GM18870 (cell line): ENCODE measurements around the gene PADI6.
"Not testable (repeated sequence)": the region's sequence is repeated elsewhere in the genome, so short reads cannot be mapped to it uniquely, and the experiment has no call there.

Experiments
- ATAC-seq: cut with Tn5 transposase; IDR thresholded peaks from one replicate; pipeline ENCODE4 v1.9.1; 2021; ENCODE audit warnings: moderate library complexity; ENCODE audit not compliant: unreplicated experiment

Gene PADI6

DNA sequence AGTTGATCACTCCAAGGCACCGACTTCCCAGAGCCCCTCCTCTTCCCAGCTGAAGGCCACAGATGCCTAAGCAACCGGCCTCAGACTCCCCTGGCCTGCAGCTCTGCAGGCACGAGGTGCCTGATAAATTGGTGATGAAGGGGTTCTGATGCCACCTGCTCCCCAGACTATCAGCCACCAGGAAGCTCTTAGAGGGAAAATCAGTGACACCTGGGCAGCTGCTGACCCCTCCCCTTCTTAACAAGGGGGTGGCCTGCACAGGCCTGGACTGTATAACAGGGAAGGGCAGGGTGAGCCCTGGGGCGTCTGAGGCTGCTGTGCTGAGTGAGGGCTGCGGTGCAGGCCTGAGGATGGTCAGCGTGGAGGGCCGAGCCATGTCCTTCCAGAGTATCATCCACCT, at the start of gene PADI6:
TSS of gene PADI6 (plus strand) at position 301 of the 400 bp plus-strand sequence. CDS start at position 351, 50 bp downstream.
- ATAC-seq = no peak

DNA sequence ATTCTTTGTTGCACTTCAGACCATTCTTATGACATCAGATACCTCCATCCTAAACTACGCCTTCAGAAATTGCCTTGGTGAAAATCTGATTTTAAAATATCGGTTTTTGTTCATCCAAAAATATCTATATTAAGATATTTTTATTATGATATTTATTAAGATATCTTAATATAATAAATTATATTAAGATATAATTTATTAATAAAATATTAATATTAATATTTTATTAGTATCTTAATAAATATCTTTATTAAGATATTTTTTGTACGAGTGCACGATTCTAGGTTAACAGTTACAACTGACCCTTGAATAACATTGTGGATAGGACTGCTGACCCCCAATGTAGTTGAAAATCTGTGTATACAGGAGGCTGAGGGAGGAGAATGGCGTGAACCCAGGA, 43.1 kb upstream of the PADI6 start:
- no peak for ATAC-seq

DNA sequence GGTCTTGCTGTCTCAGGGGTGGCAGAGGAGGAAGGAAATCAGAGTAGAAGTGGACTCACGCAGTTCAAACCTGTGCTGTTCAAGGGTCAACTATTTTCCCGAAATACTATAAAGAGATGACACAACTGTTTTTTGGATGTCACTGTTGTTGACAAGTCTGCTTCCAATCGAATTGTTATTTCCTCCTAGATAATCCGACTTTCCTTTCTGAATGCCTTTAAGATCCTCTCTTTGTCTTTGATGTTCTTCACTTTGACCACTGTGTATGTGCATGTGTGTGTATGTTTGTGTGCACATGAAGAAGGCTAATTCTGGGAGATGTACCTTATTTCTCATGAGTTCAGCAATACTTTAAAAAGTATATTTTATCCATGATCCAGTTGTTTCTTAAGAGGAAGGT, 42.4 kb upstream of the PADI6 start:
- ATAC-seq = no peak

DNA sequence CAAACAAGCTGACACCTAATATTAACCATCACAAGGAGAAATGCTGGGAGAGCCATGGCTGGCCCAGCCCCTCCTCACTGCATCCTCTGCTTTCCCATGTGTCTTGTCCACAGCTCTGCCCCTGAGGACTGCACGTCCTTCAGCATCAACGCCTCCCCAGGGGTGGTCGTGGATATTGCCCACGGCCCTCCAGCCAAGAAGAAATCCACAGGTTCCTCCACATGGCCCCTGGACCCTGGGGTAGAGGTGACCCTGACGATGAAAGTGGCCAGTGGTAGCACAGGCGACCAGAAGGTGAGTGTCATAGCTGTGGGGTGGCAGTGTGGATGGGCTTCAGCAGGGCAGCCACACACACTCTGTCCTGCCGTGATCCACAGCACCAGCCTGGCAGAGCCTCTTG, 41.1 kb upstream of the PADI6 start:
- no peak for ATAC-seq

DNA sequence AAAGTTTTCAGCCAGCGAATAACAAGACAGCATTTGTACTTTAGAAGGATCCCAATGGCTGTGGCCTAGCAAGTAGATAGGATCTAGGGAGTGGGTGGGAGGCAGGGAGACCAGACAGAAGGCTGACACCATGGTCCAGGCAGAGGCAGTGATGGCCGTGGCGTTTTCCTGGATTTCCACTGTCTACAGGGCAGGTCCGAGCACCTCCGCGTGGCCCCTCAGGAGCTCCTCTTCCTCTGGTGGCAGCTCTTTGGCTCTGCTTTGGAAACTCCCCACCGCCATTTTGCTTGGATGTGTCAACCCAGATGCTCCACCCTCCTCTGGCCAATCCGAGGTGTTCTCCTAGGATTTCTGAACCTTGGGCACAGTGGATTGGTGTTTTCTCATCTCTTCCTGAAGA, 38.9 kb upstream of the PADI6 start:
- no peak for ATAC-seq

DNA sequence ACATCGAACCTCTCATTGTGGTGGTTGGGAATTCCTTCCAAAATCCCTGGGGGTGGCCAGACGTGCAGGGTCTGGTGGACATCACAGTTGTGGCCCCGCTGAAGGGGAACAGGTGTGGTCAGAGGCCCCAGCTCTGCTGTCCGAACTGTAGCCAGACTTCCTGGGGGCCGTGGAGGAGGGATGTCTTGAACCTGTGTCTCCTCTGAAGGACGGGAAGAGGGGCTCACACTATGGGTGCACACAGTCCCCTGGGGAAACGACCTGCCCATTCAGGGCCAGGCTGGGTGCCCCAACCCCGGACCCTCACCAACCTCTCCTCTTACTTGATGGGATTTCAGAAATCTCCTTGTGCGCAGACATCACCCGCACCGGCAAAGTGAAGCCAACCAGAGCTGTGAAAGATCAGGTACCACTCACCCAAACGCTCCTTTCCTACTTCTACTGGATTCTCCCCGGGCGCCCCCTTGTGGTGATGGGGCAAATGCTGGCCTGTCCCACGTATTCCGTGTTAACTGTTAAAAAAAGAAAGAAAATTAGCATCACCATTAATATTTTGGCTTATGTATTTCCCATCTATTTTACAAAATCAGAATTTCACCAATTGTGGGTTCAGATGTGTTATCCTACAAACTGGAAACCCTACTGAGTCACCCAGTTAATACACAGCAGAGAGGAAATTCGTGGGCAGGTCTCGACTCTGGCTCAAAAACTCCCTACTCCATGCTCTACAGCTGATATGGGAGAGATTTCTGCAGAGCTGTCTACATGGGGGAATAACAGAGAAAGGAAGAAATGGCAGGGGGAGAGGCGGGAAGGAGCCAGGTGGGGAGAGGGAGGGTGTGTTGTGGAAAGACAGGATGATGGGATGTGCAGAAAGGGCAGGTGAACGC, 35.9 kb upstream of the PADI6 start:
- ATAC-seq = no peak

DNA sequence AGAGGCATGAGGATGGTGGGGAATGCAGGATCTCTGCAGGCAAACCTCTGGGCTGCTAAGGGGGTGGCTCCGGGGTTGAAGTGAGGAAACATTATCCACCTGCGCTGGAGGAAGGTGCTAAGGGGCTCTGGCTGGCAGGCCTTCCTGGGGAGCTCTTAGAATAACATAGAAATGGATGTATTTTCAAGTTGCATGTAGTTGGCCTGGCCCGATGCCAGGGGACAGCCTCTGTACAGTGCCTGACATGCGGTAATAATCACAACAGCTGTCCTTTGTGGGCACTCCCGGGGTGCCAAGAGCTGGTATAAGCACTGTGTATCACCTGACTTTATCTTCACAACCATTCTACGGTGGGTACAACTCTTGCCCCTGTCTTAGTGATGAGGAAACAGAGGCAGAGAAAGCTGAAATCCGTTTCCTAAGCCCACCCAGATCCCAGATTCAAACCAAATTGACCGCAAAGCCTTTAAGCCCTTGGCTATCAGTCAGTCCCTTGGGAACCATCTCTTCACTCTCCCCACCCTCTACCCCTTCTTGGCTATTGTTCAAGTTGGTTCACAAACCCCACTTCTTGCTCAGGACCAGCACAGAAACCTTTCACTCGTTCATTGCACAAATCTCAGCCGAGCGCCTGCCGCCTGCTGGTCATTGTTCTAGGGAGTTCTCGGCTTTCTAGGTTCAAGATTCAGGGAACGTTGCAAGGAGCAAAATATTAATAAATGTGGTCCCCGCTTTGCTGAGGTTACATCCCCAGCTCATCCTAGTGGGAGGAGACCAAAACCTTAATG, 33.1 kb upstream of the PADI6 start:
- ATAC-seq = no peak

DNA sequence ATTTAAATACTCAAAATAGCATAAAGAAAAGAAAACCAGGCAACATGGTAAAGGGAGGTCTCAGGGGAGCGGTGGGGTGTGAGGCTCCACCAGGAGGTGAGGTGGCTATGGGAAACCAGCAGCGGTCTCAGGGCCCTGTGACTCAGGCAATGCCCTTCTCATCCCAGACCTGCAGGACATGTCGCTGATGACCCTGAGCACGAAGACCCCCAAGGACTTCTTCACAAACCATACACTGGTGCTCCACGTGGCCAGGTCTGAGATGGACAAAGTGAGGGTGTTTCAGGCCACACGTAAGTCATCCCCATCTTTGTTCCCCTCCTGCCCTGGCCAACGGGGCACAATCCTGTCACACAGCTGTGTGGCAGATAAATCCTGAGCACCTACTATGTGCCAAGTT, 32.5 kb upstream of the PADI6 start:
- ATAC-seq = no peak

DNA sequence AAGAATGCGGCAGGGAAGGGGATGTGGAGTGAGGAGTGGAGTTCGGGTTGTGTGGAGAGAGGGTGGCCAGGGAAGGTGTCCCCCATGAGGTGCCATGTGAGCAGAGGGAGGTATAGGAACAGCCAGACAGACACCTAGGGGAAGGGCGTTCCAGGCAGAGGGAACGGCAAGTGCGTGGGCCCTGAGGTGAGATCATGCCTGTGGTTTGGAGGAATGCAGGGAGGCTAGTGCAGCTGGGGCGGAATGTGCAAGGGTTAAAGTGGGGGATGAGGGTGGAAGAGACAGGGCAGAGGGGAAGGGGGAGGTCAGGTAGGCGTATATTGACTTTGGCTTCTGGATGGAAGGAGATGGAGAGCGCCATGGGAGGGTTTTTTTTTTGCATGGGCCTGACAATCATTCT, 31.6 kb upstream of the PADI6 start:
- no peak for ATAC-seq

DNA sequence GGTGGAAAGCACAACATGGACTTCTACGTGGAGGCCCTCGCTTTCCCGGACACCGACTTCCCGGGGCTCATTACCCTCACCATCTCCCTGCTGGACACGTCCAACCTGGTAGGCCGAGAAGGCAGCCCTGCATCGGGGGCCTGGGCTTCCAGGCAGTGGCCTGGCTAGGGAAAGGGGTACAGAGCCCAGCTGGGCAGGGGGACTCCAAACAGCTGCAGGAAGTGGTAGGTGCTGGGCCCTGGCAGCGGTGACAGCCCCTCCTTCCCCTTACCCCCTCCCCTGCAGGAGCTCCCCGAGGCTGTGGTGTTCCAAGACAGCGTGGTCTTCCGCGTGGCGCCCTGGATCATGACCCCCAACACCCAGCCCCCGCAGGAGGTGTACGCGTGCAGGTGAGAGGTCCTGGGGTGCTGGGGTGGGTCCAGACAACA, 30.0 kb upstream of the PADI6 start:
- no peak for ATAC-seq

DNA sequence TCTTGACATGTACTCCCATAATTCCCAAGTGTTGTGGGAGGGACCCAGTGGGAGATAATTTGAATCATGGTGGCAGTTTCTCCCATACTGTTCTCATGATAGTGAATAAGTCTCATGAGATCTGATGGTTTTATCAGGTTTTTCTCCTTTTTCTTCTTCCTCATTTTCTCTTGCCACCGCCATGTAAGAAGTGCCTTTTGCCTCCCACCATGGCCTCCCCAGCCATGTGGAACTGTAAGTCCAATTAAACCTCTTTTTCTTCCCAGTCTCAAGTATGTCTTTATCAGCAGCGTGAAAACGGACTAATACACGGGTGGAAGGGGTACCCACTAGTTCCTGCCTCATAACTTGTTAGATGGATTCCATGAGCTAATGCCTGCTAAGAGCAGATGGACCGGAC, 26.5 kb upstream of the PADI6 start:
- not testable (repeated sequence) for ATAC-seq

DNA sequence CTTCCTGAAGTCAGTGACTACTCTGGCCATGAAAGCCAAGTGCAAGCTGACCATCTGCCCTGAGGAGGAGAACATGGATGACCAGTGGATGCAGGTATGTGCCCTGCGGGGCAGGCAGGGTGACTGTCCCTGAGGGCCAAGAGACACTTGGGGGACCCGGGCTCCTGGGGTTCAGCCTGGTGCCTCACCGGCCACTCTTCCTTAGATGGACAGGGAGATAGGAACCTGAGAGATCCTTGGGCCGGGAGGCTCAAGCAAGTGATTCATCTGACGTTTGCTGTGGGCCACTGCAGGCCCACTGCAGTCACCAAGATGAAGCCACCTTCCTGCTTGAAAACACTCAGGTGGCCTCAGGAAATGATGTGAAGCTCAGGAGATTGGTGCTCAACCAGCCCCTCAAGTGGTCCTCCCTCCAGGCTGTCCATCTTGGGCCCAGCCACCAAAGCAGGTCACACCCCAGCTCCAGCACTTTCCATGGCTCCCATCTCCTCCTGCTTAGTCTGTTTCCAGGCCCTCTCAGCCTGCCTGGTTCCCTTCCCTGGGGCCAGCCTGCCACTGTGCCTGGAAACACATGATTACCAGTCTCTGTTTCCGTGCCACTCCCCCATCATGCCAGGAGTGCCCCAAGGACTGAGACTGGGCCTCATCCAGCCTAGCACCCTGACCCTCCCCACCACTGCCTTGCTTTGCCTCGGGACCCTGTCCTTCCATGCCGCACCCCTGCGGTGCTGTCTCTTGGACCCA, 25.8 kb upstream of the PADI6 start:
- no peak for ATAC-seq

DNA sequence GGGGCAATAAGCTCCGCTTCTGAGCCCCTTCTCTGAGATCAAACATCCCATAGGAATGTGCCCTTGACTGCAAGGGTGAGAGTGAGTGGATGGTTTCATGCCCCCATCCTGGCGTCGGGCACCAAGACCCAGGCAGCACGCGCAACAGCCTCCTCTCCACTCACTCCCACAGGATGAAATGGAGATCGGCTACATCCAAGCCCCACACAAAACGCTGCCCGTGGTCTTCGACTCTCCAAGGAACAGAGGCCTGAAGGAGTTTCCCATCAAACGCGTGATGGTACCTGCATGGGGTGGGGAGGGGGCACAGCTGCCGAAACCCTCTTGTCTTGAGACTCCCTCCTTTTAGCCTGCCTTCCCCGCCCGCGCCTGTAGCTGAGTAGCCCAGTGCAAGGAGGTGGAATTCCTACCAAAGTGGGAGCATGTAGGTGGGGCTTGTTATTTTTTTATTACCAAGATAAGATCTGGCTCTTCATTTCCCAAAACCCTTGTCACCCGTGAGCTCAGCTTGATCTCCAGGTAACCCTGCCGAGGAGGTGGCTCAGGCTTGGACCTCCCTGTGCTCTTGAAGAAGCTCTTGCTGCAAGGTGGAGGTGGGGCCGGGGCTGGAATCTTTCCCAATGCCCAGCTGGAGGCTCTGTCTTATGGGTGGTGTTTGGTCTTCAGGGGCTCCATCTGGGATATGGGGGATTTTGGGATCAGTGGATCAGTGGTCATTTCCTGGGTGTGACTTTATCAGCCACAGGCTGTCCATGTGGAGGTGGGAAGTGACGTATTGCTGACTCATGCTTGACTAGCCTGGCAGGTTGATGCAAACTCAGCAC, 24.0 kb upstream of the PADI6 start:
- no peak for ATAC-seq

DNA sequence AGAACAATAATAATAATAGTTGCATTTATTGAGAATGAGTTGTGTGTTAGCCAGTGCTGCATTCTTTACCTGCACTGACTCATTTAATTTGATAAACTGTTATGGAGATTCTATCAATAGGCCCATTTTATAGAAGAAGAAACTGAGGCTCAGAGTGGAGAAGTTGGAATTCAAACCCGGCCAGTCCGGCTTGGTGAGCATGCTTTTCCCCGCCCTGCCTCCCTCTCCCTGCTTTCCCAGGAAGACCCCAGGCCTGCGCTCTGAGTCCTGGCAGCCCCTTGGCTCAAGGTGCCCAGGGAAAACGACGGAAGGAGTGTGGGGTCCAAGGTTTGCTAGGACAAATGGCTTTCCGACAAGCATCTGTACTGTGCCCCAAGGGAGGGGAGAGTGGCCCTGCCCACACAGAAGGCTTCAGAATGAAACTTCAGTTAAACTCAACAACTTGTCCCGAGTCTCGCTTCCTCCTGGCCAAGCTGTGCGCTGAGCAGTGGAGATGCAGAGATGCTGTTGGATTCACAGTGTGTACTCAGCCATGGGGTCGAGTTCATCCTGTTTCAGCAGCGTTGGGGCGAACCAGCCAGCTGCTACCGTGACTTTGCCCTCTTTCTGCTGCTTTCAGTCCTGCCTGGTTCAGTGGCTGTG, 23.3 kb upstream of the PADI6 start:
- ATAC-seq = no peak

DNA sequence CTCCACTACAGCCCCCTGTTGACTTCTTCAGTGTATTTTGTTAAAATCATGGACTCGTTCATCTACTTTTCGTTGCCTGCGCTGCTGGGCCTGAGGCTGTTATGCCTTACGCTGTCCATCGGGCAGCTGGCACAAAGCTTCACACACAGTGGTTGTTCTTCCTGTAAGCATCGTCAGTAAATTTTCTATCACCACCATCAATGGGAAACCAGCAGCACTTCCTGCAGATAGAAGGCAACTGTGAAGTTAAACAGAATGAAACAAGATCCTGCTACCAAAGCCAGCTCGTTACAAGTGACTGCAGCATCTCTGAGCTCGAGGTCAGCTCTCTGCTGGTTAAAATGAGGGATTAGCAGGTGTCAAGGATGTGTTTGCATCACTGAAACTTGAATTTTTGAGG, 21.9 kb upstream of the PADI6 start:
- ATAC-seq = no peak

DNA sequence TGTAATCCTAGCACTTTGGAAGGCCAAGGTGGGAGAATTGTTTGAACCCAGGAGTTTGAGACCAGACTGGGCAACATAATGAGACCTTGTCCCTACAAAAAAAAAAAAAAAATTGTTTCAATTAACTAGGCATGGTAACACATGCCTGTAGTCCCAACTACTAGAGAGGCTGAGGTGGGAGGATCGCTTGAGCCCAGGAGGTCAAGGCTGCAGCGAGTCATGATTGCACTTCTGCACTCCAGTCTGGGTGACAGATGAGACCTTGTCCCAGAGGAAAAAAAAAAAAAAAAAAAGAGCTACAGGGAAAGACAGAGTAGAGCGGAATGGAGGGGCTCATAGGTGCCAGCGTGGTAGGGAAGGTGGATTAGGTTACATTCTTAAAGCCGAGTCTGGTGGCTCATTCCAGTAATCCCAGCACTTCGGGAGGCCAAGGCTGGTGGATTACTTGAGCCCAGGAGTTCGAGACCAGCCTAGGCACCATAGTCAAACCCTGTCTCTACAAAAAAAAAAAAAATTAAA, 21.0 kb upstream of the PADI6 start:
- ATAC-seq = no peak

DNA sequence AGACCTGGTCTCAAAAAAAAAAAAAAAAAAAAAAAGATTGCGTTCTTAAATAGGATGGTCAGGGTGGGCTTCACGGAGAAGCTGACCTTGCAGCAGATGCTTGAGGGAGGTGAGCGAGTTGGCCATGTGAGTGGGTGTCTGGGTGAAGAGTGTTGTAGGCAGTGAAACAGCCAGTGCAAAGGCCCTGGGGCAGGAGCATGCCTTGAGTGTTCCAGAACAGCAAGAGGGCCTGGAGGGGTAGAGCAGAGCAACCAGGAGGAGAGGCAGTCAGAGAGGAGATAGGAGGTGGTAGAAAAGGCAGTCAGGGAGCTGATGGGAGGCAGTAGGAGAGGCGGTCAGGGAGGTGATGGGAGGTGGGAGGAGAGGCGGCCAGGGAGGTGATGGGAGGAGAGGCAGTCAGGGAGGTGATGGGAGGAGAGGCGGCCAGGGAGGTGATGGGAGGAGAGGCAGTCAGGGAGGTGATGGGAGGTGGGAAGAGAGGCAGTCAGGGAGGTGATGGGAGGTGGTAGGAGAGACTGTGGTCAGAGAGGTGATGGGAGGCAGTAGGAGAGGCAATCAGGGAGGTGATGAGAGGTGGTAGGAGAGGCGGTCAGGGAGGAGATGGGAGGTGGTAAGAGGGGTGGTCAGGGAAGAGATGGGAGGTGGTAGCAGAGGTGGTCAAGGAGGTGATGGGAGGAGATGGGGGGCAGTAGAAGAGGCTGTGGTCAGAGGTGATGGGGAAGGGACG, 20.2 kb upstream of the PADI6 start:
- ATAC-seq = no peak

DNA sequence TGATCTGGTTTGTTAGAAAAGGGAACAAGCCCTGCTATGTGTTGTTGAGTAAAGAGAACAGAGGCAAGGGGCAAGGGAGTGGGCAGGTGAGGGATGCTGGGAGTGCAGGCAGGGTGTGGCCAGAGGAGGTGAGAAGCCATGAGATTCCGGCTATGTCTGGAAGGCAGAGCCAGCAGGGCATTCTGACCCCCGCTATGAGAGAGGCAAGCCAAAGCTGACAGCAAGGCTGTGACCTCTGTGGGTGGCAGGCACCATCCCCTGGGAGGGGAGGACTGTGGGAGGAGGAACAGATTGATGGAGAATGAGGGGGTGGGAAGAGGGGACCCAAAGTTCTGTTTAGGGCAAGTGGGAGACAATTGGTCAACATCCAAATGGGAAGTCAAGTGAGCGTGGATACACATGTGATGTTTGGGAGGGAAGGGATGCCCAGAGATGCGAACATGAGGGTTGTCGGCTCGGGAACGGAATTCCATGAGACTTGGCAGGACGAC, 19.5 kb upstream of the PADI6 start:
- ATAC-seq = no peak

DNA sequence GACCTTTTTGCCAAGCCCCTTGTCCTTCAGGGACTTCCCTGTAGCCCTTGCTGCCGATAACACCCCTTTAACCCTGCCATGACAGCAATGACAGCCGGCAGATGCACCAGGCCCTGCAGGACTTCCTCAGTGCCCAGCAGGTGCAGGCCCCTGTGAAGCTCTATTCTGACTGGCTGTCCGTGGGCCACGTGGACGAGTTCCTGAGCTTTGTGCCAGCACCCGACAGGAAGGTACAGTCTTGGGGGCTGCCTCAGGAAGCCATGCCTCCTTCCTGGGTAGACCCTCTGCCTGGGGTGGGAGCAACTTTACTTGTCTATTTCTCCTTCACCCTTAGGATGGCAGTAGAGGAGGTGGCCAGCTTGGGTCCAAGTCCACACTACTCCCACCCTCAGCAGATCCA, 16.1 kb upstream of the PADI6 start:
- no peak for ATAC-seq
